ENCODE results near the gene CCNB3. TPM values are rescaled to one million over a fixed set of nuclear protein-coding genes. Genes with fewer than 3 reads are reported as not detected.

Gene CCNB3
- total RNA-seq, 1 experiment from 2014 or later: 0.64 TPM

DNA sequence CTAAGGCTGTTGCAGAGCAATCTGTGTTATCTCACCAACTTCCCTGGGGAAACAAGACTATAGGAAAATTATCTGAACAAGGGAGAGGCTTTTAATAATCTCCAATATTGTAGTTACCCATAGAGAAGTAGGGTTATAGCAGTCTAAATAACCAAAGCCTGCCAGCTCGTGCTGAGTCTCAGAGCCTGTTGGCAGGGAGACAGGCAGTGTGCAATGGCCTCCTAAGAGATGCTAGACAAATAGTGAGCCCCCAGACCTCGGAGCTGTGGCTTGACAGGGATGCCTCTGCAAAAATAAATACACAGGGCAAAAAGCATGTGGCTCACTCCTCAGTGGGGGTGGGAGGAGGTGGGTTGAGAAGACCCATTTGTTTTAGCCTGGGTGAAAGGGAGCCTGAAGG lies 189.3 kb downstream of the CCNB3 start:
- no TSS peak for BruUV-seq (replicated peaks)
- TF ChIP-seq, protein P1, sequence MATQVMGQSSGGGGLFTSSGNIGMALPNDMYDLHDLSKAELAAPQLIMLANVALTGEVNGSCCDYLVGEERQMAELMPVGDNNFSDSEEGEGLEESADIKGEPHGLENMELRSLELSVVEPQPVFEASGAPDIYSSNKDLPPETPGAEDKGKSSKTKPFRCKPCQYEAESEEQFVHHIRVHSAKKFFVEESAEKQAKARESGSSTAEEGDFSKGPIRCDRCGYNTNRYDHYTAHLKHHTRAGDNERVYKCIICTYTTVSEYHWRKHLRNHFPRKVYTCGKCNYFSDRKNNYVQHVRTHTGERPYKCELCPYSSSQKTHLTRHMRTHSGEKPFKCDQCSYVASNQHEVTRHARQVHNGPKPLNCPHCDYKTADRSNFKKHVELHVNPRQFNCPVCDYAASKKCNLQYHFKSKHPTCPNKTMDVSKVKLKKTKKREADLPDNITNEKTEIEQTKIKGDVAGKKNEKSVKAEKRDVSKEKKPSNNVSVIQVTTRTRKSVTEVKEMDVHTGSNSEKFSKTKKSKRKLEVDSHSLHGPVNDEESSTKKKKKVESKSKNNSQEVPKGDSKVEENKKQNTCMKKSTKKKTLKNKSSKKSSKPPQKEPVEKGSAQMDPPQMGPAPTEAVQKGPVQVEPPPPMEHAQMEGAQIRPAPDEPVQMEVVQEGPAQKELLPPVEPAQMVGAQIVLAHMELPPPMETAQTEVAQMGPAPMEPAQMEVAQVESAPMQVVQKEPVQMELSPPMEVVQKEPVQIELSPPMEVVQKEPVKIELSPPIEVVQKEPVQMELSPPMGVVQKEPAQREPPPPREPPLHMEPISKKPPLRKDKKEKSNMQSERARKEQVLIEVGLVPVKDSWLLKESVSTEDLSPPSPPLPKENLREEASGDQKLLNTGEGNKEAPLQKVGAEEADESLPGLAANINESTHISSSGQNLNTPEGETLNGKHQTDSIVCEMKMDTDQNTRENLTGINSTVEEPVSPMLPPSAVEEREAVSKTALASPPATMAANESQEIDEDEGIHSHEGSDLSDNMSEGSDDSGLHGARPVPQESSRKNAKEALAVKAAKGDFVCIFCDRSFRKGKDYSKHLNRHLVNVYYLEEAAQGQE (IDR thresholded peaks at IDR 0.05; ENCODE audit: insufficient read depth in 1 of 2, low read depth in 2 of 2, low read length in 1 of 2): no peak
- no peak for TF ChIP-seq TCF7L2 (IDR thresholded peaks at IDR 0.05; ENCODE audit: low read depth, low read length)
- TF ChIP-seq, protein P2, sequence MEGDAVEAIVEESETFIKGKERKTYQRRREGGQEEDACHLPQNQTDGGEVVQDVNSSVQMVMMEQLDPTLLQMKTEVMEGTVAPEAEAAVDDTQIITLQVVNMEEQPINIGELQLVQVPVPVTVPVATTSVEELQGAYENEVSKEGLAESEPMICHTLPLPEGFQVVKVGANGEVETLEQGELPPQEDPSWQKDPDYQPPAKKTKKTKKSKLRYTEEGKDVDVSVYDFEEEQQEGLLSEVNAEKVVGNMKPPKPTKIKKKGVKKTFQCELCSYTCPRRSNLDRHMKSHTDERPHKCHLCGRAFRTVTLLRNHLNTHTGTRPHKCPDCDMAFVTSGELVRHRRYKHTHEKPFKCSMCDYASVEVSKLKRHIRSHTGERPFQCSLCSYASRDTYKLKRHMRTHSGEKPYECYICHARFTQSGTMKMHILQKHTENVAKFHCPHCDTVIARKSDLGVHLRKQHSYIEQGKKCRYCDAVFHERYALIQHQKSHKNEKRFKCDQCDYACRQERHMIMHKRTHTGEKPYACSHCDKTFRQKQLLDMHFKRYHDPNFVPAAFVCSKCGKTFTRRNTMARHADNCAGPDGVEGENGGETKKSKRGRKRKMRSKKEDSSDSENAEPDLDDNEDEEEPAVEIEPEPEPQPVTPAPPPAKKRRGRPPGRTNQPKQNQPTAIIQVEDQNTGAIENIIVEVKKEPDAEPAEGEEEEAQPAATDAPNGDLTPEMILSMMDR (IDR thresholded peaks at IDR 0.05): no peak

More for the DNA sequence above, 189.3 kb downstream of the CCNB3 start:
- H3K27ac ChIP-seq (ENCODE audit: low read length): no peak overlapping the region
- H3K4me1 ChIP-seq (ENCODE audit: control insufficient read depth, insufficient read depth, low read length): no peaks in the 10 kb centered on the region
- H3K4me3 ChIP-seq (ENCODE audit: low read depth in 2 of 2, low read length in 2 of 2): no peak overlapping the region
- intact Hi-C loops (cut with micrococcal nuclease; ENCODE audit: unreplicated experiment): no loop called here
- ChIA-PET POLR2A (no interaction called here), CTCF (no interaction called here)
- DNase-seq (ENCODE audit: low read depth, low spot score) (no peak), ATAC-seq (no peak)
- in situ Hi-C loops (cut with HindIII; ENCODE audit: low pct_unique_long_range_greater_than_20kb, low sequenced_read_pairs): no loop called here
- no peaks in the 10 kb centered on the region for H3K9me3 ChIP-seq (ENCODE audit: control insufficient read depth, insufficient read depth, low read depth, low read length)
- no peaks in the 10 kb centered on the region for H3K36me3 ChIP-seq (ENCODE audit: control insufficient read depth, insufficient read depth, low read length)
- no peaks in the 10 kb centered on the region for H3K27me3 ChIP-seq (ENCODE audit: control insufficient read depth, insufficient read depth, low read length)

Other genes starting within 250 kb of the CCNB3 start
- not detected for gene AKAP4, start 3.8 kb upstream of the CCNB3 start, total RNA-seq (2021; ENCODE audit: unreplicated experiment)

All from Panc1 (cell line).